Measurements from ENCODE around the gene TMEM205.
A peak's percentile ranks its signal among the peaks of the same experiment; 100 is the strongest.

Gene TMEM205

GRCh38 chr19:11295665-11296245 lies 50.3 kb downstream of the TMEM205 start, which contains the start of gene TSPAN16:
Gene TSPAN16, plus strand, starts transcription at chr19:11296160. Its CDS starts 138 bp downstream, at chr19:11296298.
- no peak for DNase-seq

- DNase-seq = no peak
Observed at GRCh38 chr19:11295180-11295579, 50.9 kb downstream of the TMEM205 start.

DNA sequence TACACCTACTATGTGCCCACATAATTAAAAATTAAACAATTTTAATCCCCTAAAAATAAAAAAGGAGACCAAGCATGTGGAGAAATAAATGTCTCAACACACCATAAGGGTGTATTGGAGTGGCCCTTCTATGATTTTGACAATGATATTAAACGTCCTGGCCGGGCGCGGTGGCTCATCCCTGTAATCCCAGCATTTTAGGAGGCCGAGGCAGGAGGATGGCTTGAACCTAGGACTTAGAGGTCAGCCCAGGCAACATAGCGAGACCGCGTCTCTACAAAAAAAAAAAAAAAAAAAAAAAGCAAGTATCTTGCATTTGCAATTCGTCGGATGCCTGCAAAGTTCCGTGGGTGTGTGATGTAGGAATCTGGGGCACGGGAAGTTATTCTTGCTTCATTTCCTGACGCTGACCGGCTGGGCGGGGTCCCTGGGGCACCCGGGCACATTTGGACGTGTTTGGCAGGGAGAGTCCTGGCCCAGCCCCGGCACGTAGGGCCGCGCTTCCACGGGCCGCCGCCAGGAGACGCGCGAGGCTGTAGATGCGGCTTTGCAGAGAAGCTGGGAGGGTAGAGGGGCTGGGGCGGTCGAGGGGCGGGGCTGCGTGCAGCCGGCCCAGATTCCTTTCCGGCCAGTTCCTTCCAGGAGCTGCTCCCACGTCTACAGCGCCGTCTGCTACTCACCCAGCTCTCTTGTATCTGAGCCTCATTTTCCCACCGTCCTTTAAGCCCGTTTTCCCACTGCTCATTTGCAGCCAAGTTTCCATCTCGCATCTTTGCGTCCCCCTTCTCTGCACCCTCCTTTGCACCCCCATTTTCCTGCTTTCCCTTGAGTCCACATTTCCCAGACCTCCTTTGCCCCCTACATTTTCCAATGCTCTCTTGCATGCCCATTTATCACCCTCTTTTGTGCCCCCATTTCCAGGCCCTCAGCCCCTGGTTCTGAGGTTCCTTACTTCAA lies 52.4 kb downstream of the TMEM205 start:
- DNase-seq = peak; percentile 94
